NCI-H69 (cell line): Measurements from ENCODE around the gene UBE2E1.

Experiments used
- DNase-seq: peaks from one replicate; lab custom pipeline; 2025; lab: John Stamatoyannopoulos, UW

Gene UBE2E1

DNA sequence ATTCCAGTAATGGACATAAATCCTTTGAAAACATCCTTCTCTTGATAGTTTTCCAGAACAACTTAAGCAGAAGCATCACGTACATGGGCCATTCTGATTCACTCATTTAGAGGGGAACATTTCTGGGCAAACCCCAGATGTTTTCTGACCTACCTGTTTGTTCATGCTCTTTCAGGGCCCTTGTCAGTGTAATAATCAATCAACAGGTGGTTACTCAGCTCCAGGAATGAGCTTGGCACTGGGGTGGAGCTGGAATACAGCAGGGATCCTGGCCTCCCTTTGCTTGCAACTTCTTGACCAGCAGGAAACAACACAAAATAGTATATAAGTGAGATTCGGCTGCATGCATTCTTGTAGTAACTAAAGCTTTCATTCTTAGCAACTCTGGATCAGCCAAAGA, 9.2 kb upstream of the UBE2E1 start:
- no peak for DNase-seq

DNA sequence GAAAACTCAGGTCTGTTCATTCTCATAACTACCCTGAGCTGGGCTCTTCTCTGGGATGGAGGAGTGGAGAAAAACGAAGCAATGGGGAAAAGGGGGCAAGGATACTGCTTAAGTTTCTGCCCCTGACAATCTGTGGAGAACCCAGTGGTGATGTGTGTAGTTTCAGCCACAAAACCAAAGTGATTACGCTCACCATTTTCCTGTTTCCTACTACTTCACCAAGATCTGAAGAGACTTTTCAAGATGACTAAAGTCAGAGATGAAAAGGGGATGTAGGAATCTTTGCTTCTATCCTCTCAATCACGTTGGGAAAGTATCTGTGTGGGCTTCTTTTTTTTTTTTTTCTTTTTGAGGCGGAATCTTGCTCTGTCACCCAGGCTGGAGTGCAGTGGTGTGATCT, 8.3 kb upstream of the UBE2E1 start:
- DNase-seq, result no peak

- DNase-seq, result no peak
These were observed 7.3 kb upstream of the UBE2E1 start for GRCh38 chr3:23798456-23798855.

DNA sequence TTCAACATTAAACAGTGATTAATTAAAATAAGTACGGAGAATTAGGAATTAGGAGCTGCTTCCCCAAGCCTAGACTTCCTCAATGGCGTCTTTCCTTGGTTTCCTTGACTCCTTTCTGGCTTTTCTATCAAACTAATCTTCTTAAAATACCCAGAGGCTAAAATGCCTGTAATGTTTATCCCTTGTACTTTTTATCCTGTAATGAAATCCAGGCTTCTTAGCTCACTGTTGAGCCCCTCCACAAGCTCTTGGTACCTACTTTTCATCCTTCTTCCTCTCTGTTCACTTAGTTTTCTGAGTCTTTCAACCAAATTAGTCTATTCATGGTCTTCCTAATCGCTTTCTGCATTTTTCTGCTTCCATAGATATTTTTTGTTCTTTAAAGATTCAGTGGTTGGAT, 6.9 kb upstream of the UBE2E1 start:
- no peak for DNase-seq

DNA sequence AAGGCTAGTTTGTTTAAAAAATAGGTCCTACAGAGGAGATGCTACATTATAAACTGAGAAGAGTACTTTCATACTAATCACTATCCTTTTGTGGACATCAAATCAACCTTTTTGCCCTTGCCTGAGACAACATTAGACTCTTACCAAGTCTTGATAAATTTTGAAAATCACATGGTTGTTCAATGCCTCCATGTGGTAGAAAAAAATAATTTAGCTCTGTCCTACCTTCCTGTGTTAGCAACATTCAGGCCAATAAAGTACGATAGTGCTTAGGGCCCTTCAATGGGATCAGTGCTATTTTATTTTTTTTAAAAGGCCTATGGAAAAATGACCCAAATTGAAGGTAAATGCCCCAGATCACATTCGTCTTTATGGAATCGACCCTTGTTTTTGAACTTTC, 5.0 kb upstream of the UBE2E1 start:
- DNase-seq, result peak; percentile 25

- no peak for DNase-seq
These were observed 1.1 kb upstream of the UBE2E1 start for GRCh38 chr3:23804441-23805209.

DNA sequence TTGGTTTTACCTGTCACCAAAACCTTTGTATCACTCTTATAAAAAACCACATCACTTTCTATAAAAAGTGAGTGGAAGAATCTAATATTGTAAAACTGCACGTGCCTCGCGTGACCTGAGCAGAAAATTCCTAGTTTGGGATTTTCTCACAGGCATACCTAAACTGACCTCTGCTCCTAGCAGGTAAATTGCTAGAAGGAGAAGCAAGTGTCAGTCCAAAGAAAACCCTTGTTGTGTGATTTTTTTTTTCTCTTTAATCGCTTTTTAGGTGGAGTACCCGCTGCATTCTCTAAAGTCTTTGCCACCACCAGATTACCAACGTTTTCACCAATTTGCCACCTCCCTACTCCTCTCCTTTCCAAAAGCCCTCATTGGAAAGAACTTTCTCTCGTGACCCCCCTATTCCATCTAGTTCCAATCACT, 534 bp upstream of the UBE2E1 start:
- peak; percentile 32 for DNase-seq

DNA sequence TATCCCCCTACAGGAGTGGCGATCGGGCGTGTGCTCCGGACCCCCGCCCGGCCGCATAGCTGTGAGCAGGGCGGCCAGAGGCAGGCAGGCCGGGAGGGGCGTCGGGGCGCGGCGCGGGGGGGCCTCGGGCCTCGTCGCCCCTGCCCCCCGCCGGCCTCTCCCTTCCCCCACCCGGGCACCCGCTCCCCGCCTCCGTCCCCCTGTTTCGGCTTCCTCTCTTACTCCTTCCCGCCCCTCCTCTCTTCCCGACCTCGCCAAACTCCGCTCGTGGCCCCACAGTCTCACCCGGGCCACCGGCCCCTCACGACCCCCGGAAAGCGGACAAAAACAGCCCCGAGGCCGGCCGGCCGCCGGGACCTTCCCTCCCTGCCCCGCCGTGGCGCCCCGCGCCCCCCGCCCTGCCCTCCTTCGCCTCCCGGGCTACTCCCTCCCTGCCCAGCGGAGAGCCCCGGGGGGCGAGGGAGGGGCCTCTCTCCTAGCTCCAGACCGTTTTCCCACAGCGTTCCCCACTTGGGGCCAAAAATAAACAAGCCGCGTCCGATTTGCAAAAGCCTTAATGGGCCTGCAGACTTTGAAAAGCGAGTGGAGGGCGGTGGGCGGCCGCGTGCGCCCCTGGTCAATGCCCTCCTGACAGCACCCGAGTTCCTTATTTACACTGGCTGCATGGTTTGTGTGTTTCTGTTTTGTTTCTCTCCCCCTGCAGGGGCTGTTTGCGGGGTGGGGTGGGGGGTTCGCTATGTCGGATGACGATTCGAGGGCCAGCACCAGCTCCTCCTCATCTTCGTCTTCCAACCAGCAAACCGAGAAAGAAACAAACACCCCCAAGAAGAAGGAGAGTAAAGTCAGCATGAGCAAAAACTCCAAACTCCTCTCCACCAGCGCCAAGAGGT, 1.0 kb downstream of the UBE2E1 start:
- peak; percentile 69 for DNase-seq

DNA sequence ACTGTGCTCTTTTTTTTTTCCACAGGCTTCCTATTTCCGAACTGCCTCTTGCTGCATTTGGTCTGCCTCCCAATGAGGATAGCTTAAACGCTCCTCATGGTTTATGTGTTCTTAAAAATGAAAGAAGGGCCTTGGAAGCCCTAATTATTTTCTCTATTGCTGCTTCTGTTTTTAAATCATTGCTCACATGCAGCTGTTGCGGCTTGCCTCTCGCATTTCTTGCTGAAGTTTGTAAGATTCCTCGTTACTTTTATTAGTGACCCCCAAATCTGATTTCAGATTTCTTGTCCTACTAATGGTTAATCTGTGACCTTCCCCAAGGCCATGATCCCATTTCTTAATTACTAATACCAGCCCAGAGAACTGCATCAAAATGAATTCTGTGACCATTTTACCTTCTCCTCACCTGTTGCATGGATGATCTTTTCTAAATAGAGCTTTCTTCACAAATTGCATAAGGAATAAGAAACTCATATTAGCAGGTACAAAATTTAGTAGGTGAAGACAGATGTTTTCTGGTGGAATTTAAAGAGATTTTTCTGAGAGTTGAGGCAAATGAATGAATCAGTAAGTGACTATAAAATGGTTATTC, 1.8 kb downstream of the UBE2E1 start:
- no peak for DNase-seq

GRCh38 chr3:23808525-23808924, 2.8 kb downstream of the UBE2E1 start:
- DNase-seq, result no peak

DNA sequence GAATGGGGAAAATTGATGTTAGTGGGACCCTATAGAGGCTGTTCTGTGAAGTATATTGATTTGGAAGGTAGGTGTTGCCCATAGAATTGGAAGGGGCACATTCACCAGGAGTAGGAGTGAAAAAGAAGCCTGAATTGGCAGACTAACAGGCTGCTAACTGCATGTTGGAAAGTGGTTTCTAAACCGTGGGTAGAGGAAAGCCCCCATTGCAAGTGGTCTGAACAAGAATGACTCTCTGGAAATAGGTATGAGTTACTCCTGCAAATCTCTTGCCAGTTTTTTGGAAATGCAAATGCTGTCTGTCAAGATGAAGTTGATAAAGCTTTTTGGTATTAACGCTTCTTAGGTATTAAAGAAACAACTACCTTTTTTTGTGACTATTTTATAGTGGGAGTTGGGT, 3.5 kb downstream of the UBE2E1 start:
- DNase-seq, result no peak

- DNase-seq, result peak; percentile 16
These were observed 4.1 kb downstream of the UBE2E1 start for GRCh38 chr3:23809840-23810342.

- peak; percentile 65 for DNase-seq
These were observed 4.8 kb downstream of the UBE2E1 start for GRCh38 chr3:23810343-23811184.

DNA sequence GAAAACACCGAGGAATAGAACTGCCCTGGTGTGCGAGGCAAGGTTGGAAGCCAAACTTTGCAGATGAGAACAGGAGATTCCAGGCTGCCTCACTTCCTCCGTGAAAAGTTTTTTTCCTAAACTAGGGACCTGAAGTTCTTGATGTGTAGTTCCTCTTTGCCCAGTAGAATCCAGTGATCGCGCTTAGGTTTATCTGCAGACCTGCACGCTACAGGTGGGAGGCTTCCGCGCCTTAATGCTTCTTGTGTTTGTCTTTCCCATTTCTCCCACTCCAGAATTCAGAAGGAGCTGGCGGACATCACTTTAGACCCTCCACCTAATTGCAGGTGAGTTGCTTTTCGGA, 5.4 kb downstream of the UBE2E1 start:
- DNase-seq, result peak; percentile 60

DNA sequence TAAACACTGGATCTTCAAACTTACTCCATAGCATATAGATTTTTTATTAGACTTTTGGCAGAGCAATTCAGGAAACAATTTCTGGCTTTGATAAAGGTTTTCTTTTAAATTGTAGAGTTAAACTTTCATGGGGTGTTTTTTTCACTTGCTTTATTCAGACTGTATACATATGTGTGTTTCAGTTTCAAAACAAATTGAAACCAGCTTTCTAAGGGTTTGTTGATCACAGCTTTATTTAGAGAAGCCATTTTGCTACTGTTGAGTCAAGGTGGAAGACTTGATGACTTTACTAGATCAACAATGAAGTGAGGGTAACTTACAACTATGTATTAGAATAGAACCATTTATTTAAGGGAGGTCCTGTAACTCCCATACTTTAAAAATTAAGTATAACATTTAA, 6.2 kb downstream of the UBE2E1 start:
- no peak for DNase-seq

GRCh38 chr3:23815879-23816278, 10.1 kb downstream of the UBE2E1 start:
- no peak for DNase-seq

DNA sequence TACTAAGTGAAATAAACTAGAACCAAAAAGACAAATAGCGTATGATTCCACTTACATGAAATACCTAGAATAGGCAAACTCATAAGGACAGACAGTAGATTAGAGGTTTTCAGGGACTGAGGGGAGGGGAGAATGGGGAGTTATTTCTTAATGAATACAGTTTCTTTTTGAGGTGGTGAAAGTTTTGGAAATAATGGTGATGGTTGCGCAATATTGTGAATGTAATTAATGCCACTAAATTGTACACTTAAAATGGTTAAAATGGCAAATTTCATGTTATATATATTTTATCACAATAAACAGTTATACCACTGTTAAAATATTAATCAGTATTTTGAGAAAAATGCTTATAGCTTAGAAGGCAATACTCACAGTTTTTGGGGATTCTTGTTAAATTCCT, 11.0 kb downstream of the UBE2E1 start:
- no peak for DNase-seq

DNA sequence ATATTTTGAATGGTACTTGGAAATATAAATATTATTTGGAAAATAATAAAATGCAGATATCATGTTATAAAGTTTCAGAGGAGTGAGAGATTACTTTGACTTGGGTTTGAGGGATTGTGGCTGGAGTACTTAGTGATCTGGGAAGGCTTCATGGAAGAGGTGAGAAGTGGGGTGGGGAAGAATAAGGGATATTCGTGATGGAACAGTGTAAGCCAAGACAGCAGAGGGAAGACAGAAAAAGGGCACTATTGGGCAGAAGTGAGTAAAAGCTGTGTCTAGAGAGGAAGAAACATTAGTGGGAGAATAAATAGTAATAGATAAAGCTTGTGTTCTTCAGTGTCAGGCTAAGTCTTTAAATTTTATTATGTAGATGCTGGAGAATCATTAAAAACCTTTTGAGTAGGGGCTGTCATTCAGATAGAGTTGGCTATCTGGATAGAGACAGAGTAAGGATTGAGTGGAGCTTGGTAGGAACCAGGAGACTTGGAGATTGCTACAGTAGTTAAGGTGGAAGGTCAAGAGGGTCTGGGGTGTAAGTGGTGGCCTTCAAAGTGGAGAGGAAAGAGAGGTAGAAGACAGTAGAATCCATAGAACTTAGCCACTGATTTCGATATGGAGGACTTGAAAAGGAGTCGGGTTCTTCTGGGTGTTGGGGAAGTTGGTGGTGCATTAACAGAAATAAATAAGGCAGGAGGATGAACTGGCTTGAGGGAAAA, 11.9 kb downstream of the UBE2E1 start:
- DNase-seq, result no peak

GRCh38 chr3:23819599-23820360, 14.0 kb downstream of the UBE2E1 start:
- no peak for DNase-seq

DNA sequence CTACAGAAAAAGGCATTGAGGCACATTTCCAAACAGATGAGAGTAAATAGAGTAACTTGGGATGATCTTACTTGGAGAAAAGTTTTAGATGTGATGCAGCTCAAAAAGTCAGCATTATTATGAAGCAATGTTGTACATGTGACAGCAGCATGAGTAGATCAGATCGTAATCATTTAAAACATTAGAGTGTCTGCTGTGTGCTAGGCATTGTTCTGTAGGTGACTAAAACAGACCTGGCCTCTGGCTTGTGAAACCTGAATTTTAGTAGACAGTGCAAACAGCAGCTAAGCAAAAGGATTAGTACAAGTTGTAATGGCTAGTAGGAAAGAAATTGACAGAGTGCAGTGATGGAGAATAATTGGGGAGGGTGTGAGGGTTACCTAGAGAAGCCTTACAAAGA, 15.1 kb downstream of the UBE2E1 start:
- DNase-seq, result no peak
